HG02970 (cell line): ENCODE data around the gene HIRA.

Source experiments
- ATAC-seq: cut with Tn5 transposase; IDR thresholded peaks from one replicate; pipeline ENCODE4 v1.9.1; 2021; ENCODE audit warnings: mild to moderate bottlenecking, moderate library complexity, moderate number of reproducible peaks; ENCODE audit not compliant: unreplicated experiment, low FRiP score

The HIRA gene

DNA sequence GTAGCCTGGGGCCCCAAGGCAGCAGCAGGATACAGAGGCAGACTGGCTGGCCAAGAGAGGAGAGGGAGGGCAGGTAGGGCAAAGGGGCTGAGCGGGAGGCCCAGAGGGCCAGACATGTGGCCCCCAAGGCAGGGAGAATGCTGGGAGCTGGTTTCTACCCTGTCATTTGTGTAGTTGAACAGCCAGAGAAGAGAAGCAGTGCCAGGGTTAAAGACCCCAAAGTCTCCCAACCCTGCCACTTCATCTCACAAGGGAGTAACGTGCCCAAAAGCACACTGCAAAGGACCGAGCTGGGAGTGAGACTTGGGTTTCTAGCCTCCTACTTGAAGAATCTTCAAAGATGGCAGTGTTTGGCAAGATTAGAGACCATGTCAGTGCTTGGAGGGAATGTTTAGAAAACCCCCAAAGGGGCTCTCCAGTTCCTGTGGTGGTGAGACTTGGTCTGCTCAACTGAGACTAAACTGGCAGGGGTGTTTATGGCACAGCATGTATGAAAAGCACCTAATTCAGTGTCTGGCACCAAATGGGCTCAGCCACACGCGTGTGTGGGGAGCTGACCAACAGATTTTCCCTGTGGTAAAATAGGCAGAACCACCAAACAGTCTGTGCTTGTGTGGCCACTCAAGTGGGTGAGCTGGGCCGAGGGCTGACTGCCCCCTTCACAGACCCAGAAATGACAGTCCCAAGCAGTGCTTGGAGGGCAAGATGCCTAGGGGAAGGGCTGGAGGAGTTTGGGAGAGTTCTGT is 71.8 kb downstream of the HIRA start:
- no peak for ATAC-seq

DNA sequence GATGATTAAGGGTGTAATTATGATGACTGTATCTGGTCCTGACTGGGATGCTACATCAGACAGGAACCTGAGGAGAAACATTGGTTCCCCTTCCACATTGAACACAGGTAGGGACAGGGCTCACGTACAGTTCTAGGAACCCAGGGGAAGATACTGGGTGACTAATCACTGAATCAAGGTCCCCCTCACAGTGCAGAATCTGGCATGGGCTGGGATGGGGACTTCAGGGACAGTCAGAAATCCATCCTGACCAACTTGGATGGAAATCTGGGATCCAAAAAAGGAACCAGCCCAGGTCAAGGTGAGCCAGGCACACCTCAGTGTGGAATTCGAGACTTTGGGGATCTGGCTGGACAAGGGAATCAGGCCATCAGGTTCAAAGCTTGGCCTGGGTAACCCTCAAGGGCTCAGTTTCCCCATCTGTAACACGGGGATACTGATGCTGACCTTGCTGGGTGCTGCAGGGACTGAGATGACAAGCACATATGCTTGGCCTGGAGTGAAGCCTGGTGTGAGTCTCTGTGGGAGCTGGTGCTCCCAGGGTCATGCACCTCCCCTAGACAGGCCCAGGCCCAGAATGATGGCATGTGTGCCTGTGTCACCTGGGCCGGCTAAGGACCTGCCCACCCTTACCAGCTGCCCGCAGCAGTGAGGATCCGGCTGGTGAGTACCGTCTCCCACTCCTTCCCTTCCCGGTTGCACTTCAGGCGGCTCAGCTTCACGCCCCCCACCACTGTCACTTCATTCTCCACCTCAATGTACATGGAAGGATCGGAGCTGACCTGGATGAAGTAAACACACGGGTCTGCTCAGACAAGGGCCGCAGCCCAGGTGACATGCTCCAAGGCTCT is 72.6 kb downstream of the HIRA start:
- no peak for ATAC-seq

DNA sequence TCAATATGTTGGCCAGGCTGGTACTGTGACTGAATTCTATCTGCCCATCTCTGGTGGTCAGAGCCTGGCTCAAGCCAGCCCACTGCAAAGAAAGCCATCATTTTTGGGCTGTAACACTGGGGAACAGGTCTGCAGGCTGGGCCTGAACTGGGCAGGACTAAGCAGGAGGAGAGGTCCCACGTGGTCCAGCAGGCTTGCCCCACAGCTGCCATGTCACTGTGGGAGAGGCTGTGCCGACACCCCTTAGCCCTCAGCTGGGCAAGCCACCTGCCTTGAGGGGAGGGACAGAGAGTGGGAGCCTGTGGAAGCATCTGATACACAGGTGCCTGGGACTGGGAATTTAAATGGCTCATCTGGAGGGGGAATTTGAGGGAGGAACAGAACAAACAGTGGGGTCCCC is 73.3 kb downstream of the HIRA start:
- no peak for ATAC-seq

DNA sequence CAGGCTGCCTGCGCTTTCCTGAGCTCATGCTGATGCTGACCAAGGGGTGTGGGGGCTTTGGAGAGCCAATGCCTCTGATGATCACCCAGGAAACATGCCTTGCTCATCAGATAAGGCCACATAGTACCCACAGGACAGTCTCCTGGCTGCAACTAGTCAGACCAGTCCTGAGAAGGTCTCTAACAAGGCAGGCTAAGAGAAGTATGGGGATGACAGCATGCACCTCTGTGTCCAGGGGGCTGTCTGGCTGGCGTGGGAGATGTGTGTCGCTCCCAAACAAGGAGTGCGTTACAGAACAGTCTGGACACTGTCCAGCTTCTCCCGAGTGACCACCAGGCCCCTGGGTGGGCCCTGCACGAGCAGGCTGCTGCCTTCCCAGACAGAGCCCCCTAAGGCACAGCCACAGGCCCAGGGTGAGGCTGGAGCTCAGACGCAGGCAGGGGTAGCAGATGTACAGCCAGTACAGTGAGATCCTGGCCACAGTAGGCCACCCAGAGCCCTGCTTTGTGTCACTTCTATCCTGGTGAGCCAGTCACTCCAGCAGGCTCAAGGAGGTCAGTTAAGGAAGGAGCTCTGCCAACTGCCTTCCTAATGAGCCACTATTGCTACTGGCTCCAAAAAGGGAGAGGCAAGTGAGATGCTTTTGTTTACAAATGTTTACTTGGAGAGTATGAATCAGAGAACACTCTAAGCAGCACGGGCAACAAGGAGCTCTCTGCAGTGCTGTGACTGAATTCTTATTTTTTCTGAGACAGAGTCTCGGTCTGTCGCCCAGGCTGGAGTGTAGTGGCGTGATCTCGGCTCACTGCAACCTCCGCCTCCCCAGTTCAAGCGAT is 74.0 kb downstream of the HIRA start:
- no peak for ATAC-seq

DNA sequence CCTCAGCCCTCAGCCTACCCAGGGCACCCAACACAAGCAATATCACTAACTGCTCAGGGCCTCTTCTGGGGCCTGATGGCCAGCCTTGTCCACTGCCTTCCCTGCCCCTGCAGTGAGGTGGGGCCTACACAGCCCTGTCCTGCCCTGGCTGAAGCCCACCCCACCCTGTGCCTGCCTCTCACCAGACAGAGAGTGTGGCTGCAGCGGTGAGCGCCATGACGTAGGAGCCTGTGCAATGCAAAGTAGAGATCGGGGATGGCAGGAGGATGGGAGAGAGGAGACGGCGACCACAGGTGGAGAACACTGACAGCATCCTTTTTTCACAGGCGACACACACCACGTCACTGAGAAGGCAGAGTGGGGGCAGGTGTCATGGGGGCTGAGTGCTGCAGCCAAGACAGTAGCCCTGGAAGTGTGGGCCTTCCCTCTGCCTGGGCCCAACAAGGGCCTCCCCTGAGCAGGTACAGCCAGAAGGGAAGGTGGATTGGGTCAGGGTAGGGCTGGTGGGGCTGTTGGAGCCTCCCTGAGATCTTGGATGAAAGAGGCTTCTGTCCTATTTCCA is 74.7 kb downstream of the HIRA start:
- no peak for ATAC-seq

DNA sequence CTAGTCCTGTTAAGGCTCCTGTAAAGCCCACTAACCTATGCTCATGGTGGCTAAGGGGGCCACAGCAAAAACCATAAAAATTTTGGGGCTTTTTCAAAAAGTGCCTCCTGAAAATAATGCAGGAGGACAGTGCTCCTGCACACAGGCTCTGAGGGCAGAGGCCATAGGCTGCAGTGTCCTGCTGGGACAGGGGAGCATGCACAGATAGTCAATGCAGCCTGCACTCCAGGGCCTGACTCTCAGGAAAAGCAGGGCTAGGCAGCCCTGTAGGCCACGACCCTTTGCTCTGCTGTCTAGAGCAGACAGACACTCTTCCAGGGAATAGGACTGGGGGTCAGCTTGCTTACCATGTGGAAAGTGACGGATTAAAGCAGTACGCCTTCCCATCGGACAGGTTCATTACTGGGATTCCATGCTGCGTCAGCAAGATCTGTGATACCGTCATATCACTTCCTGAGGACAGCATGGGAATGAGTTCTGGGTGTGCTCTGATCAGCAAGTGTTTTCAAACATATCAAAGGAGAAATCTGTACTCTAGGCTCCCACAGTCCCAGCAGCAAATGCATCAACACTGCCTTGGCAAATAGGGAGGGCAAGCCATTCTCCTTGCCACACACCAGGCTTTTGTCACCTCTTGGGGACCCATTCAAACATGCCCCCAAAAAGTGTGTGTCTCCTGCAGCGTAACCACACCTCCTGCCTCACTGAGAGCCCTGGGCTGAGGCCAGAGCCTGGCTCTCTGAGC is 75.9 kb downstream of the HIRA start:
- no peak for ATAC-seq

DNA sequence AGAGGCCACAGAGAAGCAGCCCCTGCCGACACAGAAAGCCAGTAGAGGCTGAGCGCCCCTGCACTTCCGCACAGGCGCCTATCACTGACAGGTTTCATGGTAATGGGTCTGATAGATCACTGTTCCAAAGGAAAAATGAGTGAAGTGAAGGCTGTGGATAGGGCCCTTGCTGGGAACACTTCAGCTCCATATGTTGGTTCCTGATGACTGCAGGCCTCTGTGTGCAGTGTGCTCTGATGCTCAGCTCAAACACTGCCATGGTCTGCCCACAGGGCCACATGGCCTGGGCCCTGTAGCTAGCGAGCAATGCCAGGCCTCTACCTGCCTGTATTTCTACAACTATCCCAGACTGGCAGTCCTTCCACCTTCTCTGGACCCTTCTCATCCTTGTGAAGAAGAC is 77.3 kb downstream of the HIRA start:
- ATAC-seq: no peak

DNA sequence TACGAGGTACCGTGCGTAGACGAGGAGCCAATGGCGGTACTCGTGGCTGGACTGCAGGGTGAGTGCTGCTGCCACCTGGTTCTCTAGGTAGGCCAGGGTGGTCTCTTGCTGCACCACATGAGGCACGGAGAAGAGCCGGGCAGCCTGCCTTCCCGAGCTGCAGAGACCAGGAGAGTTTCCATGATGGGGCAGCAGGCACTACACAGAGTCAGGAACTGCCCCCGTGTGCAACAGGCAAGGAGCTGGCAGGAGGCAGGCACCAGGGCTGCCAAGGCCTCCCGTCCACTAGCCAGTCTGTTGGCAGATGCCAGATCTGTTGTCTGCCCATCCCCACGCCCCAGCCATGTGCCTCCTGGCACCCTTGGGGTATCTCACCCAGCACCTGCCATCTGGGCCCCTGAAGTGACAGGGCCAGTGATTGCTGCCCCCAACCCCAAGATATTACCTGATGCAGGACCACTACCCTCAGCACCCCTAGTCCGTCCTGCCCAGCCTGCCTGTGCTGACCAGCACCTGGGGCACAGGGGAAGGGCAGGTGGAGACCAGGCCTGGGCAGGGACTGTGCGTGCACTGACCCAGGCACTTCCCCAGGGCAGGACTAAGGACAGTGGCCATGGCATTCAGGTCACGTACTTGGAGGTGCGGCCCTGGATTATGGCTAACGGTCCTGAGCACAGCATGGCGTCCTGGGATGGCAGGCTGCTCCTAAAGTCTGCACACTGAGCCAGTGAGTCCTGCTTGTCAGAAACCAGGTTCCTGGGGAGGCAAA is 78.0 kb downstream of the HIRA start:
- no peak for ATAC-seq

DNA sequence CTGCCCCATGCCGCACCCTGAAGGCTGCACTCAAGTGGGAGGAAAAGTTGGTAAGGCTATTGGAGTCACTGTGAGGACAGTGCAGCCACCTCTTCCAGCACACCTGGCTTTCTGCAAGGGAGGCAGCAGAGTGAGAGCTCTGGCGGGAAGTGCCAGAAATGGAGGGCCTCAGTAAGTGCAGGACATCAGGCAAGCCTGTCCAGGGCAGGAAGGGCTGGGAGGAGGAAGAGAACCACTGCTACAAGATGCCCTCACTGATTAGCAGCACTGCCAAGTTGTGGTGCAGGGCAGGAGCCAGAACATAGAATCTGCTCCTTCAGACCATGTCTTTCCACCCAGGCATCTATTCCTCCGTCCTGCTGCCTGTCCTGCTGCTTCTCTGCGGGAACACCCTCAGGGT is 78.8 kb downstream of the HIRA start:
- no peak for ATAC-seq

DNA sequence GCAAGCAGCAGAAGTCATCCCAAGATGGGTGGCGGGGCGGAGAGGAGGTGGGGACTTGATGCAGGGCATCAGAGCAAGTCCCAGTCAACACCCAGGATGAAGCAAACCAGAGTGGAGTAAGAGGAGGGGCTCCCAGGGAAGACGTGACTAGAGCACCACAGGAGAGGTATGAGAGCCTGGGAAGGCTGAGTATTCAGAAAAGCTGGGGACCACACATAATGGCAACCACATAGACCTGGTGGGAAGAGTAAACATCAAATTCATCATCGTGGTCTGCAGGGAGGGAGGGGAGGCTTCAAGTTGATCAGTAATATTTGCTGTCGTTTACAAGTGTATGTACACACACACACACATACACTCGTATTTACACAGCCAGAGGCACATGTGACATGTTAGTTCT is 79.3 kb downstream of the HIRA start:
- ATAC-seq: no peak

DNA sequence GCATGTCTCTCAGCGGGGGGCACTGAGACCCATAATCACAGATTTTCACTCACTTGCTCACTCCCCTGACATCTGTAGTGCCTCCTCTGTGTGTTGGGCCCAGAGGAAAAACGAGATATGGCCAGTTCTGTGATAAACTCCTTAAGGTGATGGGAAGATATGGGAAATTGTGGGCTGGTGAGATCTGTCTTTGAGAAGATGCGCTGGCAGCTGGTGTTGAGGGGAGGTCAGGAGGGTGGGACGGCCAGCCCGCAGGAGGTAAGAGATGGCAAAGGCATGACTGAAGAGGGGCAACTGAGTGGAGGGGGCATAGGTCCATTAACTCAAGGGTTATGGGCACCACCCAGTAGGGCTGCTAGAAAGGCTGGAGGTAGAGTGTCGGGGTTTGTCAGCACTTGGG is 79.9 kb downstream of the HIRA start:
- ATAC-seq: no peak

DNA sequence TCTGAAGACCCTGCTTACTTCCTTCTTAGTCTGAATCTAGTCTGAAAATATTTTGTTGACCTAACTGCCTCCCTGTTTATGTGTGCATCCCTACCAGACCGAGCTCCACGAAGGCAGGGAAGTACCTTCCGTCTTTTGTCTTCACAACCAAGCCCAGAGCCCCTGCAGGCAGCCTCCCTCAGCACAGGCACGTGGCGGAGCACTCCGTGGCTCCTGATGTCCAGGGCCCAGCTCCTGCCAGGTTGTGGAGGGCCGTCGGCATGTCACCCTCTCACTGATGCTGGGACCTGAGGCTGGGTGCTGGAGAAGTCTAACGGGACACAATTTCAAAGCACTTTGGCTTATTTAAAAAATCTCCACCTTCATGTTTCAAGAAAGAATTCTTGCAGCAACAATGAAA is 80.6 kb downstream of the HIRA start:
- ATAC-seq: no peak

DNA sequence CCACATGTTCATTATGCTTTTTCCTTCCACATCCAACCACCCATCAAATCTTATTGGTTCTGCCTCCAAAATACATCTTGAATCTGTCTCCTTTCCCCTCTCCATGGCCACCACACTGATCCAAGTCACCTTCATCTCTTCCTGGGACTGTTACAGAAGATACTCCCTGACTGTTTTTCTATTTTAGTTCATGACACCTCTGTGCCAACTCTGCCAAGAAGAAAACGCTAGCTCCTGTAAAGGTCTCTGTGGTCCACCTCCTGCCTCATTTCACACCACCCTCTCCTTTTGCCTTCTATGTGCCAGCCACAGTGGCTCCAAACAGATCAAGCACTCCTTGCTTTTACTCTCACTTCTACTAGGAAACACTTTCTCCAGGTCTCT is 81.1 kb downstream of the HIRA start:
- ATAC-seq: no peak

DNA sequence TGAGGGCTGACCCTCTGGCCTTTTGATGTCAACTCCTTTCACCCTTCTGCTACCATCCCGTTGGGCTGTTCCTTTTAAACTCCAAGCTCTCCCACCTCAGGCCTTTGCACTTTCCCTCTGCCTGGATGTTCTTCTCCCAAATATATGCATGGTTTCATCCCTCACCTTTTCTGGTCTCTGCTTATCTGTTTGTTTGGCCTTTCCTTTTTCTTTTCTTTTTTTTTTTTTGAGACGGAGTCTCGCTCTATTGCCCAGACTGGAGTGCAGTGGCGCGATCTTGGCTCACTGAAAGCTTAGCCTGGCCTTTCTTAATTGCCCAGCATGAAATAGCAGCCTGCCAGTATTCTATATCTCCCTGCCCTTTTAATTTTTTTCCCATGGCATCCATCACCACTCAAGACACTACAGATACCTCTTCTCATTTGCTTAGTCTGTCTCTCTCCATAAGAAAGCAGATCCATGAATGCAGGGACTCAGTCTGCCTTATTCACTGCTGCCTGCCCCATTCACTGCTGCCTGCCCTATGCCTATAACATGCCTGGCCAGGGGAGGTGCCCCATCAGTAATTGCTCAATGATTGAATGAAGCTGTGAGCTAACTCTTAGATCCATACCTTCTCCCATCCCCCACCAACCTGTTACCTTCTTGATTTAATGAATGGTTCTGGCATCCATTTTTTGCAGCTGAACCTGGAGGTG is 81.6 kb downstream of the HIRA start:
- no peak for ATAC-seq

DNA sequence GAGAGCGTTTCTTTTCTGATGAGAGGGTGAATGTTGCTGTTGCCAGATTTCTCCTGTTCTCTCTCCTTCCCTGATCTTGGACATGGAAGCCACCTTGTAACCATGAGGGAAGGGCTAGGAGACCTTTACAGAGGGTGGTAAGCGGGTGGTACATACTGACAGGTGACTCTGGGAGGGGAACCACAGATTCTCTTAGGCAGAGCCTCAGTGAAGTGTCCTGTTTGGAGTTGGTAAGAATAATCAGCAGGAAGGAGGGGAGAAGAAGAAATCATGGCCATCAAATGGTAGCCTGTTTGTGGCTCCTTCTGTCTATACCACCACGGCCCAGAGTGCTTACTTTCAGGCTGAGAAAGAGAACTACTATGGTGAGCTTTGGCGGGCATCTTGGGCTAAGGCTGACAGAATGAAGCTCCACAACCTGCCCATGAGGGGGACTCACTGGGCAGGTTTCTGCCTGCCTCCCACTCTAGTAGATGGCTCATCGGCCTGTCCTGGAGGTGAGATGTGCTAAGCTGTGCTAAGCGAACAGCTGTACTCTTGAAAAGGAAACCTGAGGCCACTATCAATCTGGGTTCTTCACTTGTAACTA is 84.8 kb downstream of the HIRA start:
- no peak for ATAC-seq

DNA sequence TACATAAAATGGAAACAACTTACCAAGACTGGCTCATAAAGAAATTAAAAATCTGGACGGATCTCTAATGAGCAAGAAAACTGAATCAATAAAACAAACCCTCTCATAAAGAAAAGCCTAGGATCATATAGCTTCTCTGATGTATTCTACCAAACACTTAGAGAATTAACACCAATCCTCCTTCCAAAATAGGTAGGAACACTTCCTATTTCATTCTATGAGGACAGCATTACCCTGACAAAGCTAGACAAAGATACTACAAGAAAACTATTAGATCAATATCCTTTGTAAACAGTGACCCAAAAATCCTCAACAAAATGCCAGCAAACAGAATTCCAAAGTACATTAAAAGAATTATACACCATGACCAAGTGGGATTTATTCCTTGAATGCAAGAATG is 87.1 kb downstream of the HIRA start:
- no peak for ATAC-seq

DNA sequence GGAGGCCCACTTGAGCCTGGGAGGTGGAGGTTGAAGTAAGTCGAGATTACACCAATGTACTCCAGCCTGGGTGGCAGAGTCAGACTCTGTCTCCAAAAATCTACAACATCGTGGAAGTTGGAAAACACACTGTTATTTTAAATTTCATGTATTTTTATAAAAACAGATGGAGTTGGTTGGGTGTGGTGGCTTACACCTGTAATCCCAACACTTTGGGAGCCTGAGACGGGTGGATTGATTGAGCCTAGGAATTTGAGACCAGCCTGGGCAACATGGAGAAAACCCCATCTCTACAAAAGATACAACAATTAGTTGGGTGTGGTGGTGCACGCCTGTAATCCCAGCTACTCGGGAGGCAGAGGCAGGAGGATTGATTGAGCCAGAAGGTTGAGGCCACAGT is 88.1 kb downstream of the HIRA start:
- no peak for ATAC-seq

DNA sequence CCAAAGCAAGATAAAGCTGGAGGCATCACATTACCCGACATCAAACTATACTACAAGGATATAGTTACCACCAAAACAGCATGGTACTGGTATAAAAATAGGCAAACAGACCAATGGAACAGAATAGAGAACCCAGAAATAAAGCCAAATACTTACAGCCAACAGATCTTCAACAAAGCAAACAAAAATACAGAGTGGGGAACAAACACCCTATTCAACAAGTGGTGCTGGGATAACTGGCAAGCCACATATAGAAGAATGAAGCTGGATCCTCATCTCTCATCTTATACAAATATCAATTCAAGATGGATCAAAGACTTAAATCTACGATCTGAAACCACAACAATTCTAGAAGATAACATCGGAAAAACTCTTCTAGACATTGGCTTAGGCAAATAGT is 90.0 kb downstream of the HIRA start:
- no peak for ATAC-seq
